MCF 10A (cell line): ENCODE measurements around the gene ALDH1B1. TPM values are rescaled to one million over a fixed set of nuclear protein-coding genes. Genes with fewer than 3 reads are reported as not detected.

ENCODE experiments used
- BruUV-seq: library from RNA; stranded (reverse); fragments of 400-500 nt; replicated peaks from 2 replicates; lab custom pipeline; 2021; lab: Mats Ljungman, UMichigan
- CTCF ChIA-PET: fragments of 300-600 bp; sonication (Branson Sonifier 250); formaldehyde crosslinking; extraction: SDS; loops from one replicate; lab custom pipeline; 2021; ENCODE audit warnings: antibody characterized with exemption, inconsistent platforms; lab: Yijun Ruan, JAX
- POLR2A ChIA-PET: fragments of 300-600, 350-650 bp; sonication (Branson Sonifier 250); formaldehyde crosslinking; extraction: SDS; loops from one replicate; lab custom pipeline; 2020; ENCODE audit warnings: antibody characterized with exemption, inconsistent platforms; lab: Yijun Ruan, JAX
- DNase-seq: peaks from one replicate; pipeline ENCODE4 v3.0.0-alpha.2; 2018; ENCODE audit not compliant: unreplicated experiment
- H3K27ac Mint-ChIP-seq: one replicate; pipeline ENCODE4 v1.8.0; 2022; ENCODE audit warnings: mild to moderate bottlenecking, low read depth, mixed read lengths; ENCODE audit not compliant: unreplicated experiment
- H3K27me3 Mint-ChIP-seq: one replicate; pipeline ENCODE4 v1.8.0; 2022; ENCODE audit warnings: mixed read lengths; ENCODE audit not compliant: insufficient read depth, unreplicated experiment
- H3K36me3 Mint-ChIP-seq: one replicate; pipeline ENCODE4 v1.8.0; 2022; ENCODE audit warnings: mild to moderate bottlenecking, moderate library complexity, mixed read lengths; ENCODE audit not compliant: insufficient read depth, unreplicated experiment
- H3K4me1 Mint-ChIP-seq: one replicate; pipeline ENCODE4 v1.8.0; 2022; ENCODE audit warnings: mixed read lengths; ENCODE audit not compliant: insufficient read depth, unreplicated experiment
- H3K4me3 Mint-ChIP-seq: one replicate; pipeline ENCODE4 v1.8.0; 2022; ENCODE audit warnings: mild to moderate bottlenecking, moderate library complexity, mixed read lengths; ENCODE audit not compliant: unreplicated experiment
- H3K9me3 Mint-ChIP-seq: one replicate; pipeline ENCODE4 v1.8.0; 2022; ENCODE audit warnings: mixed read lengths; ENCODE audit not compliant: unreplicated experiment
- intact Hi-C: fragments of 100-400 bp; cut with micrococcal nuclease; formaldehyde crosslinking; loops from 2 replicates; pipeline ENCODE4 v1.14.1; 2022
- total RNA-seq: library from RNA; stranded (reverse); gene quantifications from 2 replicates; pipeline ENCODE4 v1.2.3, GENCODE V29; 2022
- TF ChIP-seq, protein P1 (sequence below): fragments of 200-600 bp; IDR thresholded peaks from one replicate; pipeline ENCODE4 v1.8.0; 2022; ENCODE audit warnings: antibody characterized with exemption, mild to moderate bottlenecking; ENCODE audit not compliant: unreplicated experiment

Gene ALDH1B1
- total RNA-seq, 1 experiment from 2014 or later = 26.2 TPM

DNA sequence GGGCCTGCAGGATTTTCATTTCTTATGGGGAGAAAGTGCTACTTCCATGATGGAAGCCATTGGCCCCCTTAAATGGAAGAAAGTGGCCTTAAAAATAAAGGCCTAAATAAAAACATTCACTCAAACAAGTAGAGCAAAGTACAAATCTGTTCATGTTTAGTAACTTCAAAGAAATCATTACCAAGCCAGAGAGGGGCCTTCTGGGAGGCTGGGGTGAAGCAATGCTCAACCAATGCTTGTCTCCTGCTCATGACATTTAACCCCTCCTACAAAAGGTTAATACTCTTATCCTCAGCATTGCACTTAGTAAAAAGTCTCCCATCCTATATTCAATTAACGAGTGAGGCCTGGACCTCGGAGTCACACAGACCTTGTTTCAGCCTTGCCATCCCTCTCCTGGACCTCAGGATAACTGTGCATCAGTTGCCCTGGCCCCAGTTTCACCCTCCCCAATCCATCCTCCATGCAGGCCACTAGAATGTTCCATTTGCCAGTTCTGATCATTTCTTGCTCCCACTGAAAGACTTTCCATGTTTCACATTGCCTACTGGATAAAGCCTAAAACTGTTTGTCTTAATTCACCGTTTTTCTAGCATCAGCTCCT is 36.9 kb upstream of the ALDH1B1 start:
- Mint-ChIP-seq H3K27ac (no peak overlapping the region), H3K9me3 (no peaks in the 10 kb centered on the region), H3K27me3 (peaks cover 4% of the 10 kb centered on the region), H3K4me3 (no peak overlapping the region), H3K4me1 (no peaks in the 10 kb centered on the region), H3K36me3 (no peaks in the 10 kb centered on the region)
- intact Hi-C loops = no loop called here
- DNase-seq = no peak
- TF ChIP-seq, protein P1, sequence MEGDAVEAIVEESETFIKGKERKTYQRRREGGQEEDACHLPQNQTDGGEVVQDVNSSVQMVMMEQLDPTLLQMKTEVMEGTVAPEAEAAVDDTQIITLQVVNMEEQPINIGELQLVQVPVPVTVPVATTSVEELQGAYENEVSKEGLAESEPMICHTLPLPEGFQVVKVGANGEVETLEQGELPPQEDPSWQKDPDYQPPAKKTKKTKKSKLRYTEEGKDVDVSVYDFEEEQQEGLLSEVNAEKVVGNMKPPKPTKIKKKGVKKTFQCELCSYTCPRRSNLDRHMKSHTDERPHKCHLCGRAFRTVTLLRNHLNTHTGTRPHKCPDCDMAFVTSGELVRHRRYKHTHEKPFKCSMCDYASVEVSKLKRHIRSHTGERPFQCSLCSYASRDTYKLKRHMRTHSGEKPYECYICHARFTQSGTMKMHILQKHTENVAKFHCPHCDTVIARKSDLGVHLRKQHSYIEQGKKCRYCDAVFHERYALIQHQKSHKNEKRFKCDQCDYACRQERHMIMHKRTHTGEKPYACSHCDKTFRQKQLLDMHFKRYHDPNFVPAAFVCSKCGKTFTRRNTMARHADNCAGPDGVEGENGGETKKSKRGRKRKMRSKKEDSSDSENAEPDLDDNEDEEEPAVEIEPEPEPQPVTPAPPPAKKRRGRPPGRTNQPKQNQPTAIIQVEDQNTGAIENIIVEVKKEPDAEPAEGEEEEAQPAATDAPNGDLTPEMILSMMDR = no peak
- BruUV-seq = no TSS peak
- ChIA-PET CTCF (interaction anchor here (0.6 to 0.9 kb wide), 2 partner anchors 9 to 798 kb away, joined by 3 to 4 read pairs; no protein-coding TSS in a partner anchor), POLR2A (no interaction called here)

DNA sequence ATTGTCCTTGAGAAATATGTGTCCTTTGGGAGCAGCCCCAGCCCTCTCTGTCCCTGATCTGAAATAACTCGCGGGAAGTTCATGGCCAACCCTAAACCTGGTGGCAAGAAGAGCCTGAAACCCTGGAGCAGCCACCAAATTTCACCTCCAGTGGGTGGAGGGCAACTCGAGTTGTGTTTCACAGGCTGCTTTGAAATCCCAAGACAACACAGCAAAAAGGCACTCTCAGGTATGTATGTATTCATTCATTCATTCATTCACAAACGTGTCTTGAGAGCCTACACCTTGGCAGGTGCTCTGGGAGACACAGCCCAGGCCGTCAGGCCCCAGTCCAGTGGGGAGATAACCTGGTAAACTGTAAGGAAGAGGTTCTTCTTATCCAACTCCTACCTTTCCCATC is 35.7 kb upstream of the ALDH1B1 start:
- intact Hi-C loops = no loop called here
- CTCF ChIA-PET = no interaction called here
- no peaks in the 10 kb centered on the region for H3K4me1 Mint-ChIP-seq
- no peaks in the 10 kb centered on the region for H3K9me3 Mint-ChIP-seq
- POLR2A ChIA-PET = no interaction called here
- H3K36me3 Mint-ChIP-seq = no peaks in the 10 kb centered on the region
- H3K4me3 Mint-ChIP-seq = no peak overlapping the region
- TF ChIP-seq, protein P1 = no peak
- DNase-seq = no peak
- BruUV-seq = no TSS peak
- H3K27ac Mint-ChIP-seq = no peak overlapping the region
- no peaks in the 10 kb centered on the region for H3K27me3 Mint-ChIP-seq

DNA sequence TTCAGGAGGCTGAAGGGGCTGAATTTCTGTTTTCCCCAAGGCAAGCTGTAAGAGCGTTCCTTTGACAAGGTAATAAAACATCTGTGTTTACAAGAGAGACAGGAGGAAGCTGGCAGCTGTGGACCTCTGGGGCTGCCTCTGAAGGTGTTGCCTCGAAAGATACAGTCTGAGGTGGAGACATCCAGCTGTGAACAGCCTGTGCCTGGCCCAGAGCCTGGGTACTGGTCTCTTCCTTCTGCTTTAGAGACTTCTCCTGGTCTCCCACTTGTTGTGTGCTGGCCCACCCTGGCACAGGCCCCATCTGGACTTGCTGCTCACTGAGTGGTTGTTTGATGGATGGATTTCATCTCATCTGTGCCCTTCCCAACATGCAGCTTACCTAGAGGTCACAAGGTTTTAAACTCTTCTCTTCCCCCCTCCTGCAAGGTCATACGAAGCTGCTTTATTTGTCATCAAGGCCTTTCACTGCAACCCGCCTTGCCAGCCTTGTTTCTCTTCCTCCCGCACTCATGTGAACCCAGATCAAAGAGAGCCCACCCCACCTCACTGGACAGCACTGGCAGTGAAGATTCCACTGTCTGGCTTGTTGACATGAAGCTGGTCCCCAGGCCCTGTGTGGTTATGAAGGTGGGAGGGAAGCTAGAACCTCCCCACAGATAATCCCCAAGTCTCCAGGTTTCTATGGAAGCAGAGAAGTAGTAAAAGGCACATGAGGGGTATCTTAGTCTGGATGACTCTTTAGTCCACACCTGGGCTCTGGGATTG is 35.0 kb upstream of the ALDH1B1 start:
- no peak overlapping the region for H3K27ac Mint-ChIP-seq
- ChIA-PET CTCF (interaction anchor here (0.8 to 1.1 kb wide), 3 partner anchors 13 to 453 kb away, joined by 3 to 4 read pairs (median 3); no protein-coding TSS in a partner anchor), POLR2A (no interaction called here)

More for the DNA sequence above, 35.0 kb upstream of the ALDH1B1 start:
- no peak for DNase-seq
- TF ChIP-seq, protein P1 = no peak
- H3K4me3 Mint-ChIP-seq = no peak overlapping the region
- no peaks in the 10 kb centered on the region for H3K27me3 Mint-ChIP-seq
- H3K36me3 Mint-ChIP-seq = no peaks in the 10 kb centered on the region
- no peaks in the 10 kb centered on the region for H3K4me1 Mint-ChIP-seq
- no TSS peak for BruUV-seq
- no peaks in the 10 kb centered on the region for H3K9me3 Mint-ChIP-seq
- intact Hi-C loops = no loop called here
